NCI-H460 (cell line): ENCODE data around the gene EZR. TPM values are rescaled to one million over a fixed set of nuclear protein-coding genes. Genes with fewer than 3 reads are reported as not detected.

Experiments
- DNase-seq: peaks from one replicate; pipeline ENCODE4 v3.0.0-alpha.2; 2016; ENCODE audit warnings: low read depth; ENCODE audit errors: extremely low read depth
- total RNA-seq: library from RNA; depleted of rRNA; stranded (reverse); fragments of >200 nt; shearing (Covaris generic); gene quantifications from 2 replicates; pipeline ENCODE4 v1.2.3, GENCODE V29; 2014

Gene EZR
- total RNA-seq, 1 experiment from 2014 or later = 231 TPM

DNA sequence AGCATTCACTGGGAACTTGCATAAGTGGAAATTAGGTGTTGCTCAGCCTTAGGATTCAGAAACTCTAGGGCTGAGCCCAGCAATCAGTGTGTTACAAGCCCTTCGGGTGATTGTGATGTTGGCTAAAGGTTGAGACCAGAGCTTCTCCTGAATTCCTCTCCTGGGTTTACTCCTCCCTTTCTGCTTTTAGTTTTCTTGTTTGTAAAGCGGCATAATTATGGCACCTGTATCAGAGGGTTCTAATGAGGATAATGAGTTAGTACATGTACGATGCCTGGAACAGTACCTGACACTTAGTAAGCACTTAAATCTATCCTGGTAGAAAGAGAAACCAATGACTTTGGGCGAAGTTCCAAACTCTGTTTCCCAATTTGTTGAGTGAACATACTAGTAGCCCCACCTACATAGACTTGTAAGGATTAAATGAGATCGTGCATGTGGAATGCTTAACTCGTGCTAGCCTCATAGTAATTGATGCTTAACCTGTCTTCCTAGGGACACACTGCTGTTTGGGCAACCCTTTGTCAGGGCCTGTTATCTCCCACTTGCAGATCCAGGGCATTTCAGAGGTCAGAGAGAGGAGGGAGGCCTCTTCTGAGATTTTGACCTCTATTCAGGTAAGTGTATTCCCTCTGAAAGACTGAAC is 932 bp upstream of the EZR start:
- DNase-seq = no peak

DNA sequence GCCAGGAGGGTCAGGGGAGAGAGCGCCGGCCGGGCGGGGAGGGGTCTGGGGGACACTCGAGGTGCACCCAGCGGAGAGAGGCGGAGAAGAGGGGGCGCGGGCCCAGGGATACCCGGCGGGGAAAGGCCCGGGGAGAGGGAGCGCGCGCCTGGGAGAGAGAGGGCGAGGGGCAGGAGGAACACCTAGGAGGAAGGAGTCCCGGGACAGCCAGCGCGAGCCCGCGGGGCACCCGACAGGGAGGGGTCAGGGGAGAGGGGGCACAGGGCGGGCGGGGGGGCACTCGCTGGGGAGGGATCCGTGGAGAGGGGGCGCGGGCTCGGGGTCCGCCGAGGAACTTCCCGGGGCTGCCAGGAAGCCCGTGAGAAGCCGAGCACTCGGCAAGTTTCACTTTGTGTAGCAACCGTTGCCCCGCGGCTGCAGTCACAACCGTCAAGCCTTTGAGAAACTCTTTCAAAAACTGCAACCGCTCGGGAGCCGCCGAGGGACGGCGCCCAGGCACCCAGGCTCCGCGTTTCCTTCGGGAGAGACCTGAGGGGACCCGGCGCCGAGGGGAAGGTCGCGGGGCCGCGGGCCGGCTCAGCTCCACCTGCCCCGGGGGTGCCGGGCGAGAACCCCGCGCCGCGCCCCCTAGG is 471 bp downstream of the EZR start:
- DNase-seq = no peak

DNA sequence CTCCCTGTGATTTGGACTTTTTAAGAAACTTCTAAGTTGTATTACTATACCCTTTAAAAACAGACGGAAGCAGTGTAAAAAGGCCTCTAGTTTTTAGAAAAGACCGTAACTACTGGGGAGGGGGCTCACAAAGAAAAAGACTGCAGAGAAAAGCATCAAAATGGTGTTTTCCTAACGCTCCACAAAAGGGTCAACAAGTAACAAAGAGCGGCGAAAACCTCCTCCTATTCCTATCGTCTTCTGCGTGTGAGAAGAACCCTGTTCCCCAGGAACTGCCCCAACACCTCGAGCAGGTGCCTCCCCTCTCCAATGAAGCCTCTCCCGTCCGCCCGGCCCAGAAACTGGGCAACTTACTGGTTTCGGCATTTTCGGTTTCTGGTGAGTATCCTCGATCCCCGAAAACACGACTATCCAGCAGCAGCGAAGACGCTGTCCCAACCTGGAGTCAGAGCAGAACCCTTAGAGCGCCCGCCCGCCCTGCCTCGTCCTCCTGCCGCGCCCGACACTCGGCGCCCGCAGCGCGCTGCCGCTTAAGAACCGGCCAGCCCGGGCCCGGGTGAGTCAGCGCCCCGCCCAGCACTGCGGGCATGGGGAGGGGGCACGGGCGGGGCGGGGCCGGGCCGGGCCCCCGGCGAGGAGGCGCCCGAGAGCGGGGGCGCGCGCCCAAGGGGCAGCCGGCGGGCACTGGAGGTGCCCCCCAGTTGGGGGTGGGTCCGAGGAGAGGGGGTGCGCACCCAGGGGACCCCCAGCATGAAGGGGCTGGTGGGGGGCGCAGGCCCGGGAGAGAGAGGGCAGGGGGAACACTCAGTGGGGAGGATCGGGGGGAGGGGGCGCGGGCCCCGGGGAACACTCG is 1.2 kb downstream of the EZR start:
- peak; percentile 69 for DNase-seq

DNA sequence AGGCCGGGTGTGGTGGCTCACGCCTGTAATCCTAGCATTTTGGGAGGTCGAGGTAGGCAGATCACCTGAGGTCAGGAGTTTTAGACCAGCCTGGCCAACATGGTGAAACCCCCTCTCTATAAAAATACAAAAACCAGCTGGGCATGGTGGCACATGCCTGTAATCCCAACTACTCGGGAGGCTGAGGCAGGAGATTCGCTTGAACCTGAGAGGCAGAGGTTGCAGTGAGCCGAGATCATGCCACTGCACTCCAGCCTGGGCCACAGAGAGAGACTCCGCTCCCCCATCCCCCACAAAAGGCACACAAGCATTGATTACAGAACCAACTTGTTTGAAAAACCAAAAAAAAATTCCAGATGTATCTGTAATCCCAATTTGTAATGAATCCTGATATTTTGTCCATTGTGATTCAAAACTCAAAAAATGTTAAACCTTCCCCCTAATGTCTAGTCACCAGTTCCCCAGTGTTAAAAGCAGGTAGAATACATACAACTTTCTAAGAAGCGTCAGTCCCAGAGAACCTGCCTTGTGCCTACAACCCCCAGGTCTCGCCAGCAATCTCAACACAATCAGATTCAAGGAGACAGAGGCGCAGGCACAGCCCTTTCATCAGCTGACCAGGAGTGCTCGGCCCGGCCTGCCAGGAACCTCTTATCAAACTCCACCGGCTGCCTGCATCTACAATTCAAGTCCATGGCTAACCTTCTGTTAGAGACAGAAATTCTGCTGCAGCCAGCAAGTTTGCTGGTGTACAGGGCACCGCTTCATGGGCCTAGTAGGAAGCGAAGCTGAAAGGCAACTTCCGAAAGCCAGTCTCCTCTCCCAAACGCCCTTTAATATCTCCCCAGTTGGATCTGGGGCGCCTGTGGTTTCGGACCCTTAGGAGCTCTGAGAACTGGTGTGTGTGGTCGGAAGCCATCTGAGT is 2.1 kb downstream of the EZR start:
- DNase-seq = no peak

DNA sequence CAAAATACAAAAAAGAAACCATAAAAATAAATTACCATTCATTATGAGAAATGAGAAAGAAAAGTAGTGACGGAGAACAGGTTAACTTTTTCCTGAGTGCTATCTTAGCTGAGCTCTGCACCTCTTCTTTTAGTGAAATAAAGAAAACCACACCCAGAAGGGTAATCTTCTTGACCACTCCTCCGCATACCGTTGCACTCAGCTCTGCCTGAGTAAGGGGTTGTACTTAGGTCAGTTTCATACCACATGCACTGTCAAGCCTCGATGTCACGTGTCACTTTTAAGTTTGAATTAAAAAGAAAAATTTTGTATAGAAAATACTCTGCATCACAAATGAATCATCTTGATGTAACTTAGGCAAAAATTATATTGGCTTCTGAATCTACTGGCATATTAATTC is 2.8 kb downstream of the EZR start:
- no peak for DNase-seq

DNA sequence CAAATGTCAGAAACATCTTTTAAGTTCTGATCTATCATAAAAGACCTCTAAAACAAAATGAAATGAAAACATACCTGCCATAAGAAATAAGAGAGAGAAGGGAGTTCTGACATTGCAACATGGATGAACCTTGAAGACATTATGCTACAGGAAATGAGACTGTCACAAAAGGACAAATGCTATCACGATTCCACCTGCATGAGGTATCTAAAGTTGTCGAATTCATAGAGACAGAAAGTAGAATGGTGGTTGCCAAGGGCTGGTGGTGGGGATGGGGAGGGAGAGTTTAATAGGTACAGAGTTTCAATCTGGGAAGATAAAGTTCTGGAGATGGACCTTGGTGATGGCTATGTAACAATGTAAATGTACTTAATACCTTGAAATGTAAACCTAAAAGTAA is 3.3 kb downstream of the EZR start:
- no peak for DNase-seq

DNA sequence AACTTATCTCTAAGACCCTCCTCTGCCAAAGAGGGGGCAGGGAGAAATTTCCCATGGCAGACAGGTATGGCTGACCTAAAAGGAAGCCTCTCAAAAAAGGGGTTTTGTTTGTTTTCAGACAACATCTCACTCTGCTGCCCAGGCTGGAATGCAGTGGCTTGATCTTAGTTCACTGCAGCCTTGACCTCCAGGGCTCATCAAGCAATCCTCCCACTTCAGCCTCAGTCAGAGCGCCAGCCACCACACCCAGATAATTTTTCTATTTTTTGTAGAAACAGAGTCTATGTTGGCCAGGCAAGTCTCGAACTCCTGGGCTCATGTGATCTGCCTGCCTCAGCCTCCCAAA is 3.8 kb downstream of the EZR start:
- DNase-seq = no peak

DNA sequence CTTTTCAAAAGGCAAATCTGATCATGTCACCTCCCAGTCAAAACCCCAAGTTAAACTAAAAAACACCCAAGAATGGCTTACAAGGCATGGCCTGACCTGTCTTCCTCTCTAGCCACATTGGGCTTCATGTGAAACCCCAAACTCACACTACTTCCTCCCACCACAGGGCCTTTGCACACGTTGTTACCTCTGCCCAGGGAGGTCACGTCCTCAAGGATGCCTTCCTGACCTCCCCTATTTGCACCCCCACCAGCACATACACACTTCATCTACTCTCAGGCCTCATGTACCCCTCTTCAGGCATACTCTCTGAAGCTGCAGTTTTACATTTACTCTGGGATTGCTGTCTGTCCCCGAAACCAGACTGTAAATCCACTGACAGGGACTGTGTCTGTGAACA is 6.1 kb downstream of the EZR start:
- no peak for DNase-seq

DNA sequence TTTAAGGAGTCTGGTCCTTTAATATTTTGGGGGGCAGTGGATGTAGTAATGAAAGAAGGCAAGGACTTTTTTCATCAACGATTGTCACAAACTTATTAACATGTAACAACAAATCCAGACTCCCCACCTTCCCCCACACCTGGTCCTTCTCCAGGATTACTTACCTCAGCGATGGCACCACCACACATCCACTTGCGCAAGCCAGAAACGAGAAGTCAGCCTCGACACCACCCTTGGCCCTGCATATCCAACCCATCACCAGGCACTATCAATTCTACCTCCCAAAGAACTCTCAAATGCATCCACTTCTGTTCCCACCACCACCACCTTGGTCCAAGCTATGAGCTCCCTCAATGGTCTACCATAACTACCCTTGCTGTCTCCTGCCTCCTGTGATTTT is 6.6 kb downstream of the EZR start:
- no peak for DNase-seq

DNA sequence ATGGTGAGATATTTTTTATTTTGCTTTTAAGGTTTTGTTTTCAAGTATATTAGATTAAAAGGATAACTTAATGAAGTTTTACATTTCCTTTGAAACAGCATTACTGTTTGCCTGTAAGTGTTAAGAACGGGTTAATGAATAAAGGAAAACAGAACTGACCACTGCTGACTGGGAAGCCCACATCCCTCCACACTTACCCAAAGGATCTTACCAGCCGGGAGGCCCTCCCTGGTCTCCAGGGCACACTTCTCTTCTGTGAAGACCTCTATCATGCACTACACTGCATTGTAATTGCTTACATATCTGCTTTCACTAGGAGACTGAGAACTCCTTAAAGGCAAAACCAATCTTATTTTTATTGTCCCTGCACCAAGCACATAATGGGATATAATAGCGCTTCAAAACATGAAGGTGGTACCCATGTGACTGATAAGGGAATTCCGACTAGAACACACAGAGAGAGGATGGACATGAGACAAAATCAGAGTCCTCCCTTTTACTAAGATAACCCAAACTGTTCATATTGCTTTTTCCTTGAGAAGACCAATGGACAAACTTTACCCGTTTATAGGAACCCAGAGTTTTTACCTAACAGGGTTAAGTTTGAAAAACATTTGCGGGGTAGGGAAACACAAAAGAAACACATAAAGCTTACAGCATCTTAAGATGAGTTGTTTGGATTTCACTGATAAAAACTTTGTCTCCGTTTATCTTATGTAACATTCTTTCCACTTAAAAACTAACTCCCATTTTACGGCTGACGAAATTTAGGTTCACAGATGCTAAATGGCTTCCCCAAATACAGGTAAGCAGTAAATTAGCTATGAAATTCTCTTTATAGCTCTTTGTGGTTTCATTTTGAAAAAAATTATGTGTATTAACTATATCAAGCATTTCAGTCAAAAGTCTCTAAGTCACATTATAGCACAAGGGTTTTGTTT is 8.7 kb downstream of the EZR start:
- no peak for DNase-seq

DNA sequence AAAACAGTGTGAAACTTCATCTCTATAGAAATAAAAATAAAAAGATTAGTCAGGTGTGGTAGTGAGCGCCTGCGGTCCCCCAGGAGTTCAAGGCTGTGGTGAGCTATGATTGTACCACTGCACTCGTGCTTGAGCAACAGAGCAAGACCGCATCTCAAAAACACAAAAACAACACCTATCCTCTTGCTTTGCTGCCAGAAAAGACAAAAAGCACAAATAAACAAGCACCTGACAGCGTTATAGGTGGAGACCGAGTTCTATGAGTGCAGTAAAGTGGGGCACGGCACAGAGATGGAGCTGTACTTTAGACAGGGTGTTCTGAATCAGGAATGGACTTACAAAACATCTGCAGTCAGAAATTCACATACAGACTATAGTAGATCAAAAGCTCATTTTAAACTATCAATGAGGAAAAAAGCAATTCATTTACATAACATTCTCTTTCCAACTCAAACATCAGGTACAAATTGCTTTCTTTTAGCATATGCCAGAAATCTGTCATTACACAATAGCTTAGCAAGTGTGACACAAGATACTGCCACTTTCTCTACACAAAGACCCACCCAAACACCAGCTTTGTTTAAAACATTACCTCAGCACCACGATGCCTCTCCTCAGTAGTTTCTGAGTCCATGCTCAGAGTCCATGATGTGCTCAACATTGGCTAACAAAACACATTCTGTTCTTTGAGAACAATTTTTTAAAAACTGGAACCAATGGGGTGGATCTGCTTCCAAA is 10.1 kb downstream of the EZR start:
- DNase-seq = no peak

DNA sequence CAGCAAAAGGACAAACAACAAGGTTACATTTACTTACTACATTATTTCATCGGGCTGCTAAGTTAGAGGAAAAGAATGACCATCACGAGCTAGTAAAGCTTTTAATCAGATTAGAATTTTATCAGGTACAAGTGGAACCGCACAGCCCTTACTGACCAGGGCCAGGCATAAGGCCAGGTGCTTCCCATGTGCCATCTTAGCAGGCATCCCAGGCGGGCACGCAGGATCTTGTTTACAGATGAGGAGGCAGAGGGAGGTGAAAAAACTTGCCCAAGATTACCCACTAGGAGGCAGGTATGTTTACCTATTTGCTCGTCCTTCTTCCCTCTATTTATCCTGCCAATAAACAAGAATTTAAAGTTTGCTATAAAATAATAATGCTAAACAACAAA is 10.7 kb downstream of the EZR start:
- DNase-seq = no peak

DNA sequence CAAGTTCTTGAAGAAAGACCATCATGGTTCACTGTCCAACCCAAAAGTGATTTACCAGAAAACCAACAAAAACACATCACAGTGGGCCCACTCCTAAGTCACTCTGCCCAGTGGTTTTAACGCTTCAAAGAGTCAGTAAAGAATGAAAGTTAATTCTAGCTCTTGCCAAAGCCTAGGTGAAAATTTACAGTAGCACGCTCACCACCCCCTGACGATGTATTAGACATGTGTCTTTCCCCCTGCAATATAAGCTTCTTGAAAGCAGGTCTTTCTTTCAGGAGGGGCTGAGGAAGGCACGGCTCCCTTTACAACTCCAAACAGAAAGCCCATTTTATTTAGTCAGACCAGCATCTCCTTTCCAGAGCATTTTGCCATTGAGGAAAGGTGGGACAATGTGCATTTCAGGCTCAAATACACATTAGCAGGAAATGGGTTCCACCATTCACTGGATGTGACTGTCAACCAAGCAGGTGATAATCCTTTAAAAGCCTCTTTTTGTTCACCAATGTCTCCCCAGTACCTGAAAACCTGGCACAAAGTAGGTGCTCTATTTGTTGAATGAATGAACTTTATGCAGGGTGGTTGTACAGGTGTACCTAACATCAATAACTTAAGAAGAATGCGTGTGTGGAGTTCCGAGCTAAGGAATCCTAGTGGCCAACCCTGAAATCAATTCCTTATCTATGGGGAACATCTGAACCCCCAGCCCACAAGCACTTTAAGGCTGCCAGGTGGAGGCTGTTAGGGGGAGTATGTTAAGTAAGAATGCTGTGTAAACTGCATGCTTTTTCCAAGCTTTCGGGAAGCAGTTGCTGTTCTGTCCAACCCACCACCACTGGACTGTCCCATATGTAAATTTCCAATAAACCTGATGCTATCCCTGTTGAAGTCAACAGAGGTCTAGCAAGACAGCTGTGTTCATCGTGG is 11.4 kb downstream of the EZR start:
- DNase-seq = no peak

DNA sequence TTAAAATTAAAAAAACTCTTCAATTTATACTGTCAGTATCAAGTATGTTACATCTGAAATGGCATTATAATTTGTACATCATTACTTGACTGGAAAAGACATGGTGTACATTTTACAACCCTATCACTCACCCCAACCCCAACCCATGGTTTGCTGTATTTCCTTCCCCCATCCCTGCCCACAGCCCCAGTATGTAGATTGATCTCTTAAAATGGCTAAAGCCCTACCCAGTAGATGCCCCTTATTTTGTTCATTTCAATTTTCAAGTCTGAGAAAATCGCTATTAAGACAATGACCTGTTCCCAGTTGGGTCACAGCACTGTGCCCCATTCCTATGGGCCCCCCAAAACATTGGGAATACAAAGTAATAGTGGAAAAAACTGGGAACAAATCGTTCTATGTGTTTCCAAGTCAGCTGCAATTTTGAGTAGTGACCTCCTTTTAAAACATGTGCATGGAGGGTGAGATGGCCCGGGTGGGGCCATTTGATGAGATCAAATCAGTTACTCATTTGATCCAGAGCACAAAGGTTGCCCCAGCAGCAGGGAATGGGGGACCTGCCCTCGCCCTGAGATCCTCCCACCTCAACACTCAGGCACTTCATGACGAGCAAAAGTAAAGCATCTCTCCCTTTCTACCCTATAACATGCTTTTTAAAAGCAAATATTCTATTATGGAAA is 13.3 kb downstream of the EZR start:
- no peak for DNase-seq

DNA sequence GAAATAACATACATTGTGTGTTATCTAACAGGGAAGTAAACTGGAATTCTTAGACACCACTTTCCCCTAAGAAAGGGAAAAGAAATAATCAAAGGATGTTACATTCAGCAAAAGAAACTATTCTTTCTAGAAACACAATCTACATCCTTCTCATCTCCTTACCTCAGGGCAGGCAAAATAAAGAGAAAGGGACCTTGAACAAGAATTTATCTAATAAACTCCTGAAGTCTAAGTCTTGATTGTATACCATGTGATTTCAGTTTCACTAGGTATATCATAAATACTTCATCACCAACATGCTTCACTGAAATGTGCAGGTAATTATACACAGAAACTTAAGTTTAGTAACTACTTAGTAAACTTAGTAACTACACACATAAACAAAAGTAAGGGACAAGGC is 15.0 kb downstream of the EZR start:
- no peak for DNase-seq

DNA sequence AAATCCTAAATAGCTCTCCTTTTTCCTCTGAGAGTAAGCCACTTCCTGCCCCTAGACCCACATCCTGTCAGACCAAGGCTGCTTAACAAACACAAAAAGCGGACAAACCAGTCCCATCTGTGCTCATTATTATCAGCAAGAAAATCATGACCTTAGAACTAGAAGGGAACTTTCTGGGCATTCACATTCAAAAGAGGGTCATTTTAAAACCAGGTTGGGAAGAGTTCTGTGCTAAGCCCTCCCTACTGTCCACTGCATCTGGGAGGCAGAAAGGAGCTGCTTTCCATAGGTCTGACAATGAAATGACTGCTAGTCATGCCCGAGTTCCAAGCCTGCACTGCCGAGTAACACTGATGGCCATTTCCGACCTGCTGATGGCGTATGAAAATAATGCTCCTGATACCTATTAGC is 15.4 kb downstream of the EZR start:
- no peak for DNase-seq

DNA sequence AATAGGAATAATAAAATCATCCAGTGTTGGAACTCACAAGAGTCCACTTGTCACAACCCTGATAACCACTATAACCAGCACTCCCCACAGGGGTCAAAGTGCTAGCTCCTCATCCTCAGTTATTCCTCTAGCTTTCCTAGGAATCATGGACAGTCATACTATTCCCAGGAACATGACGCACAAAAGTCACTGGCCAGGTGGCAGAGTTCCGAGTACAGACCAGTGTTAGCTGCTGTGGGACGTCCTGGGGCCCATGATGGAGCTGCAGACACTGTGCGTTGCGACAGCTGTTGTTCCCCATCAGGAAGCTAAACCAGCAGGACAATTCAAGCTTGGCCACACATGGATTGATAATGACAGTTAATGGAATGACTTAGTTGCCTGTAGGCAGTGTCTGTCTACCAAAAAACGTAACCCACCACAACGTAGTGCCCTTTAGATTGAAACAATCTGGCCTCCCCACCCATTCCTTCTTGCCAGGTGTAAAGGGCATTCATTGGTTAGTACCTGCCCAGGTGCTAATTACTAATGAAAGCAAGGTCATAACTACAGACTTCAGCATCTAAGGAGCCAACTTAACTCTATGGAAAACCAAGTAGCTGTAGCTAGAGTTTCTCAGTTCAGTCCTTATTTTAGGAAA is 17.4 kb downstream of the EZR start:
- DNase-seq = no peak
